Measurements from ENCODE around the gene USP26.
"Not testable (repeated sequence)": the region's sequence is repeated elsewhere in the genome, so short reads cannot be mapped to it uniquely, and the experiment has no call there.

USP26 gene

GRCh38 chrX:133097031-133097430, at the start of gene USP26:
Gene USP26, minus strand, starts transcription at chrX:133097109. Its CDS starts 68,889 bp downstream, at chrX:133028220.
- no peak for DNase-seq

GRCh38 chrX:133134282-133134681, 37.4 kb upstream of the USP26 start:
- no peak for DNase-seq

- DNase-seq = no peak
These were observed 23.5 kb upstream of the USP26 start for GRCh38 chrX:133120406-133120805.

- DNase-seq = no peak
These were observed 2.7 kb downstream of the USP26 start for GRCh38 chrX:133094098-133094731.

- DNase-seq = no peak
These were observed 6.6 kb downstream of the USP26 start for GRCh38 chrX:133090236-133090809.

- no peak for DNase-seq
These were observed 7.5 kb downstream of the USP26 start for GRCh38 chrX:133089411-133089810.

- DNase-seq = no peak
These were observed 11.1 kb downstream of the USP26 start for GRCh38 chrX:133085785-133086184.

- DNase-seq = not testable (repeated sequence)
These were observed 11.9 kb downstream of the USP26 start for GRCh38 chrX:133085056-133085455.

- DNase-seq = no peak
These were observed 13.0 kb downstream of the USP26 start for GRCh38 chrX:133083899-133084298.

GRCh38 chrX:133081990-133082389, 14.9 kb downstream of the USP26 start:
- DNase-seq = no peak

- not testable (repeated sequence) for DNase-seq
These were observed 19.1 kb downstream of the USP26 start for GRCh38 chrX:133077856-133078255.

- DNase-seq = no peak
These were observed 24.3 kb downstream of the USP26 start for GRCh38 chrX:133072566-133072965.

- DNase-seq = no peak
These were observed 28.4 kb downstream of the USP26 start for GRCh38 chrX:133068461-133068860.

GRCh38 chrX:133056341-133056740, 40.6 kb downstream of the USP26 start:
- DNase-seq = no peak

- DNase-seq = no peak
These were observed 42.0 kb downstream of the USP26 start for GRCh38 chrX:133054761-133055405.

- no peak for DNase-seq
These were observed 42.9 kb downstream of the USP26 start for GRCh38 chrX:133053861-133054598.

- no peak for DNase-seq
These were observed 48.2 kb downstream of the USP26 start for GRCh38 chrX:133048751-133049150.

GRCh38 chrX:133046601-133047000, 50.3 kb downstream of the USP26 start:
- DNase-seq = no peak

- no peak for DNase-seq
These were observed 50.9 kb downstream of the USP26 start for GRCh38 chrX:133045986-133046385.

- DNase-seq = not testable (repeated sequence)
These were observed 52.6 kb downstream of the USP26 start for GRCh38 chrX:133044145-133044786.

GRCh38 chrX:133042260-133042659, 54.6 kb downstream of the USP26 start:
- DNase-seq = no peak

GRCh38 chrX:133033010-133033409, 63.9 kb downstream of the USP26 start:
- no peak for DNase-seq

- DNase-seq = no peak
These were observed 78.7 kb downstream of the USP26 start for GRCh38 chrX:133018229-133018628.
